Ovary (tissue), 3 donors: ENCODE results near the gene SEC11A.

Experiments used
- CTCF ChIP-seq, 3 donors: fragments of 450-650 bp in 2 of 3; fragments of 200-600 bp in 1 of 3; IDR thresholded peaks; one replicate each; pipeline versions ENCODE4 v1.5.1 to v1.8.0; 2016 to 2022; ENCODE audit warnings: antibody characterized with exemption in 3 of 3, mild to moderate bottlenecking in 1 of 3
- EP300 ChIP-seq: sonication (generic); formaldehyde crosslinking; IDR thresholded peaks from one replicate; pipeline ENCODE4 v1.6.1; 2017; ENCODE audit warnings: antibody characterized with exemption
- POLR2A ChIP-seq: fragments of 450-650 bp; IDR thresholded peaks from one replicate; pipeline ENCODE4 v1.6.1; 2017; ENCODE audit warnings: antibody characterized with exemption, mild to moderate bottlenecking, moderate library complexity
- donor health status: DM: no; HTN: no; CAD: no.

DNA sequence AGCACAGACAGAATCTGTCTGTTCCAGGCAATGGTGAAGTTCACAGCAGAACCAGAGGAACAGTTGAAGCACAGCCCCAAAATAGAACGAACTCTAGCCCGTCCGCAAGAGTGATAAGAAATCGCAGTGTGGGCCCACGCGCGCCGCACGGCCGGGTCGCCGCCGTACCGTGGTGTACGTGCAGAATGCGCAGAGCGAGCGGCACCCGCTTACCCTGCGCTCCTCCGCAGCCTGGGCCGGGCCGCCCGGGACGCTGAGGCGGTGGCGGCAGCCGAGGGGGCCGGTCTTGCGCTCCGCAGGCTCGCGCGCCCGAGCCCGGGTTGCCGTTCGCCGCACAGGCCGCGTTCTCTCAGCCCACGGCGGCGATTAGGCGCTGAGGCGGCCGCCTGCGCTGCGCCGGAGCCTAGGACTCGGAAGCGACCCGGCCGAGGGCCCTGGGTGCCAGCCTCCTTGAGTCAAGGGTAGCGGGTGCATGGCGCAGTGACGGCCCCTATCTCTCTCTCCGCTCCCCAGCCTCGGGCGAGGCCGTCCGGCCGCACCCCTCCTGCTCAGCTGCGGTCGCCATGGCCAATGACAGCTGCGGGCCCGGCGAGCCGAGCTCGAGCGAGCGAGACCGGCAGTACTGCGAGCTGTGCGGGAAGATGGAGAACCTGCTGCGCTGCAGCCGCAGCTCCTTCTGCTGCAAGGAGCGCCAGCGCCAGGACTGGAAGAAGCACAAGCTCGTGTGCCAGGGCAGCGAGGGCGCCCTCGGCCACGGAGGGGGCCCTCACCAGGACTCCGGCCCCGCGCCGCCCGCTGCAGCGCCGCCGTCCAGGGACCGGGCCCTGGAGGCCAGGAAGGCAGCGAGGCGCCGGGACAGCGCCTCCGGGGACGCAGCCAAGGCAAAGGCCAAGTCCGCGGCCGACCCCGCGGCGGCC is 82.4 kb downstream of the SEC11A start:
- TF ChIP-seq CTCF (IDR thresholded peaks at IDR 0.05) (no peak), EP300 (no peak), POLR2A (peak; percentile 9)
